AG04450 (cell line): ENCODE results near the gene MC3R. TPM values are rescaled to one million over a fixed set of nuclear protein-coding genes. Genes with fewer than 3 reads are reported as not detected.

Experiments
- CTCF ChIA-PET: fragments of 300-600, 350-600 bp; formaldehyde crosslinking; extraction: SDS; loops from one replicate; lab custom pipeline; 2022; ENCODE audit warnings: antibody characterized with exemption, inconsistent platforms; lab: Charles Lee
- POLR2A ChIA-PET: fragments of 350-600 bp; formaldehyde crosslinking; extraction: SDS; loops from one replicate; lab custom pipeline; 2021; ENCODE audit warnings: antibody characterized with exemption, inconsistent platforms; lab: Yijun Ruan, JAX
- DNase-seq: peaks from one replicate; pipeline ENCODE4 v3.0.0-alpha.2; 2011; ENCODE audit warnings: low read depth, low spot score
- H3K27ac ChIP-seq: one replicate; pipeline ENCODE4 v1.5.1; 2012; ENCODE audit warnings: low read depth, low read length, control low read depth
- H3K27me3 ChIP-seq: one replicate; pipeline ENCODE4 v1.6.0; 2012; ENCODE audit warnings: low read length; ENCODE audit not compliant: control insufficient read depth, insufficient read depth
- H3K4me3 ChIP-seq: 2 replicates; pipeline ENCODE4 v1.5.1; 2011; ENCODE audit warnings: mild to moderate bottlenecking, low read depth, low read length, control low read depth
- H3K9me3 ChIP-seq: 2 replicates; pipeline ENCODE4 v1.5.1; 2012; ENCODE audit warnings: low read length; ENCODE audit not compliant: control insufficient read depth, insufficient read depth
- CTCF ChIP-seq: IDR thresholded peaks from 2 replicates; pipeline ENCODE4 v1.5.1; 2011; ENCODE audit warnings: low read depth, low read length, control low read depth, inconsistent platforms
- polyA plus RNA-seq: library from polyadenylated mRNA; depleted of rRNA; stranded (reverse); fragments of >200 nt; gene quantifications from 2 replicates; pipeline ENCODE4 v1.2.3, GENCODE V29; 2011; rRNA removed
- small RNA-seq: library from RNA; depleted of rRNA; stranded (forward); fragments of <200 nt; gene quantifications from one replicate; pipeline ENCODE3, GENCODE V24; 2012; ENCODE audit warnings: low read depth; ENCODE audit not compliant: insufficient read length

Gene MC3R
- polyA plus RNA-seq, 1 experiment = not detected

DNA sequence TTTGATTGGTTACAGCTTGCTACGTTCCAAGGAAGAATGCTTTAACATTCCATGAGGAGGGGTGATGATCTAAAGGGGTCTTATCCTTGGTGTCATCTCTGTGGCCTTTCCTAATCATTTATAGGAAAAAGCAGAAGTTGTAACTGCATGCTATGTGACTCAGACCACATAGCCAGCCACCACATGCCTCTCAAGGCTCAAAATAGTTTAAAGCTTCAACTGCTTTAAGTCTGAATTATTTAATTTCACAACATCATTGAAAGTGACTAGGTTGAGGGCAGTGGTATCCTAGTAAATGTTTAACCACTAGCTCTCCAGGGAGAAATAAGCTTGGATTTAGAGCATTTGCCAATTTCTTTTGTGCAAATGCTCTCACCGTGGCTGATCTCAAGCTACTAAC lies 29.7 kb downstream of the MC3R start:
- ChIA-PET CTCF (interaction anchor here (0.6 kb wide), 1 partner anchor 257 kb away, joined by 4 read pairs; no protein-coding TSS in a partner anchor), POLR2A (no interaction called here)
- TF ChIP-seq CTCF = no peak
- no peak overlapping the region for H3K4me3 ChIP-seq
- no peak for DNase-seq
- no peaks in the 10 kb centered on the region for H3K27me3 ChIP-seq
- H3K9me3 ChIP-seq = peaks cover 13% of the 10 kb centered on the region
- H3K27ac ChIP-seq = no peak overlapping the region

GRCh38 chr20:56285496-56285895 lies 37.0 kb downstream of the MC3R start:
- ChIA-PET CTCF (interaction anchor here (0.6 kb wide), 1 partner anchor 810 kb away, joined by 3 read pairs; no protein-coding TSS in a partner anchor), POLR2A (no interaction called here)
- no peak for TF ChIP-seq CTCF

DNA sequence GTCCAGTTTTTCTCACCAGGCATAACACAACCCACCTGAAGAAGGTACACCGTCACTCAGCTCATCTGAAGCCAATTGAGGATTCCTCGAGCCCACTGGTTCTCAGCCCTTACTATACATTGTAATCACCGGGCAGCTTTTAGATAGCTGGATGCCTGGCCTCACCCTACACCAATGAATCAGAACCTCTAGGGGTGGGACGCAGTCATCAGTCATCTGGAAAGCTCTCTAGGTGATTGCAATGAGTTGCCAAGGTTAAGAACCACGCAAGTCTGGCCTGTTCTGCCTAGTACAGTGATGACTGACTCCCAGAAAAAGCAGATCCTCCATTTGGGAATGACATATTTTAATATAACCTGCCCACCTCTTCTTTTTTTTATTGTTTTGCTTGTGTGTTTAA lies 41.1 kb downstream of the MC3R start:
- TF ChIP-seq CTCF = no peak
- Histone ChIP-seq H3K9me3 (no peaks in the 10 kb centered on the region), H3K4me3 (no peak overlapping the region), H3K27me3 (no peaks in the 10 kb centered on the region), H3K27ac (no peak overlapping the region)
- ChIA-PET POLR2A (no interaction called here), CTCF (no interaction called here)
- no peak for DNase-seq

More at GRCh38 chr20:56285496-56285895, 37.0 kb downstream of the MC3R start:
- Histone ChIP-seq H3K27ac (no peak overlapping the region), H3K4me3 (no peak overlapping the region), H3K9me3 (no peaks in the 10 kb centered on the region), H3K27me3 (no peaks in the 10 kb centered on the region)
- no peak for DNase-seq

- TF ChIP-seq CTCF = no peak
These were observed 50.8 kb downstream of the MC3R start for GRCh38 chr20:56299362-56299761.

More at GRCh38 chr20:56299362-56299761, 50.8 kb downstream of the MC3R start:
- Histone ChIP-seq H3K4me3 (no peak overlapping the region), H3K9me3 (no peaks in the 10 kb centered on the region), H3K27me3 (no peaks in the 10 kb centered on the region), H3K27ac (no peak overlapping the region)
- POLR2A ChIA-PET = no interaction called here
- CTCF ChIA-PET = no interaction called here
- DNase-seq = no peak

Small RNAs within 50 kb of the gene (small RNA-seq; reads per million reads assigned to genes)
- gene RNA5SP487 = not detected

Other genes starting within 250 kb of the MC3R start
- gene CBLN4, start 243.2 kb upstream of the MC3R start, polyA plus RNA-seq = not detected in 2 replicates
- gene FAM210B, start 110.2 kb downstream of the MC3R start, polyA plus RNA-seq = 72.6 and 81.0 TPM in 2 replicates
- 28.5 and 31.0 TPM in 2 replicates for gene AURKA, start 143.5 kb downstream of the MC3R start, polyA plus RNA-seq
- gene CSTF1, start 143.9 kb downstream of the MC3R start, polyA plus RNA-seq = 70.9 and 74.4 TPM in 2 replicates
- gene CASS4, start 163.5 kb downstream of the MC3R start, polyA plus RNA-seq = 36.8 and 41.0 TPM in 2 replicates
- gene RTF2, start 219.9 kb downstream of the MC3R start, polyA plus RNA-seq = 147 TPM in 2 replicates